Gastroesophageal sphincter (tissue), 3 donors: ENCODE results near the gene CENATAC.

Experiments
- CTCF ChIP-seq, 4 experiments: fragments of 200-600 bp in 2 of 4; fragments of 450-650 bp in 2 of 4; sonication (generic) in 1 of 4; IDR thresholded peaks; one replicate each; pipeline ENCODE4 v1.5.1; 2017 to 2019; ENCODE audit warnings: antibody characterized with exemption in 4 of 4, mild to moderate bottlenecking in 2 of 4, moderate library complexity in 2 of 4
- EP300 ChIP-seq: sonication (generic); formaldehyde crosslinking; IDR thresholded peaks from one replicate; pipeline ENCODE4 v1.6.1; 2017; ENCODE audit warnings: antibody characterized with exemption, mild to moderate bottlenecking
- POLR2AphosphoS5 ChIP-seq: sonication (generic); formaldehyde crosslinking; IDR thresholded peaks from one replicate; pipeline ENCODE4 v1.6.1; 2017; ENCODE audit warnings: antibody characterized with exemption

GRCh38 chr11:119055901-119056300 is 58.0 kb downstream of the CENATAC start:
- no peak for TF ChIP-seq CTCF (IDR thresholded peaks at IDR 0.05)
- TF ChIP-seq POLR2AphosphoS5 = no peak
- TF ChIP-seq EP300 = no peak
